Natural killer cell treated with Interleukin-12 subunit alpha and Interleukin-12 subunit beta and Interleukin-15 and Interleukin-18, amount 100 ng/mL, for 72 hours (primary cell): Measurements from ENCODE around the gene MIPEP. TPM values are rescaled to one million over a fixed set of nuclear protein-coding genes. Genes with fewer than 3 reads are reported as not detected.

Experiments
- ATAC-seq, 2 donors: fragments of 150-1000 bp; cut with Tn5 transposase in 1 of 2; sonication (Bioruptor Pico), chemical (Tn5 transposase) in 1 of 2; 2 replicates each; pipeline ENCODE4 v1.10.0; 2021
- DNase-seq: peaks from one replicate; pipeline ENCODE4 v3.0.0; 2022; ENCODE audit warnings: low spot score
- H3K27ac Mint-ChIP-seq, 2 donors: 1 replicate in 1 of 2; 2 replicates in 1 of 2; pipeline ENCODE4 v1.8.0; 2022; ENCODE audit warnings: mixed read lengths in 2 of 2, mild to moderate bottlenecking in 1 of 2, moderate library complexity in 1 of 2
- H3K27me3 Mint-ChIP-seq, 2 donors: 1 replicate in 1 of 2; 2 replicates in 1 of 2; pipeline ENCODE4 v1.8.0; 2022; ENCODE audit warnings: mixed read lengths in 2 of 2
- H3K36me3 Mint-ChIP-seq: one replicate; pipeline ENCODE4 v1.8.0; 2022; ENCODE audit warnings: mixed read lengths
- H3K4me1 Mint-ChIP-seq, 2 donors: 1 replicate in 1 of 2; 2 replicates in 1 of 2; pipeline ENCODE4 v1.8.0; 2022; ENCODE audit warnings: low read depth in 2 of 2, mixed read lengths in 2 of 2, mild to moderate bottlenecking in 1 of 2
- H3K4me3 Mint-ChIP-seq: one replicate; pipeline ENCODE4 v1.8.0; 2022; ENCODE audit warnings: mixed read lengths
- H3K9me3 Mint-ChIP-seq: 2 replicates; pipeline ENCODE4 v1.8.0; 2022; ENCODE audit warnings: mixed read lengths
- total RNA-seq, 2 donors: library from RNA; stranded (reverse); gene quantifications; one replicate each; pipeline ENCODE4 v1.2.3, GENCODE V29; 2022

Gene MIPEP
- total RNA-seq, 2 donors from 2014 or later = 12.1 to 14.5 TPM

GRCh38 chr13:23876265-23876664, 12.9 kb downstream of the MIPEP start:
- Mint-ChIP-seq H3K36me3 (no peaks in the 10 kb centered on the region), H3K27me3 (no peaks in the 10 kb centered on the region), H3K4me1 (no peaks in the 10 kb centered on the region), H3K9me3 (no peaks in the 10 kb centered on the region), H3K27ac (no peak overlapping the region), H3K4me3 (no peak overlapping the region)
- no peak for DNase-seq
- ATAC-seq = no peak

DNA sequence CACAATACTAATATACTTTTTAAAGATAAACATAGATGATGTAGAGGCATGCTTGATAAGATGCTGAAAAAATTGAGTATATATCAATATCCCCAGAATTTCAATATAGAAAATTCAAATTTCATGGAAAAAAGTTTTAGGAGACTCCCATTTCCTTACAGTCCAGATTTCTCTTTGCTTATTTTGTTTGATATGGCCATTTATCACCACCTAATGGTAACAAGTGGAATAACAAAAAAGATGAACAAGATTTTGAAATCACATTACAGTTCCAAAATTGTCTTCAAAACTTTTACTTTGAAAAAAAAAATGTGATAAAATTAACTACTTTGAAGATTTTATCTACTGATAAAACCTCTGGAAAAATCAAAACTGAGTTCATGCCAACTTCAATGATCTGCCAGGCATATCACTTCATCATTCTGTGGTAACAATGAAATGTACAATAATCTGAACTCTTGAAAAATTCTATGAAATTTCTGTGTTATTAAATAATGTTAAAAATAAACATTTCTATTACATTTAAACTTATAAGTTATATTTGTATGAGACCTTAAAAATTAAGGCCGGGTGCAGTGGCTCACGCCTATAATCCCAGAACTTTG, 17.5 kb downstream of the MIPEP start:
- Mint-ChIP-seq H3K27ac (no peak overlapping the region), H3K4me1 (no peaks in the 10 kb centered on the region), H3K4me3 (no peak overlapping the region), H3K36me3 (no peaks in the 10 kb centered on the region), H3K9me3 (no peaks in the 10 kb centered on the region), H3K27me3 (no peaks in the 10 kb centered on the region)
- DNase-seq = no peak
- no peak for ATAC-seq

GRCh38 chr13:23870356-23871140, 18.7 kb downstream of the MIPEP start:
- no peaks in the 10 kb centered on the region for H3K27me3 Mint-ChIP-seq
- ATAC-seq = no peak
- no peaks in the 10 kb centered on the region for H3K4me1 Mint-ChIP-seq
- H3K36me3 Mint-ChIP-seq = no peaks in the 10 kb centered on the region
- no peak overlapping the region for H3K27ac Mint-ChIP-seq
- DNase-seq = no peak
- H3K9me3 Mint-ChIP-seq = no peaks in the 10 kb centered on the region
- H3K4me3 Mint-ChIP-seq = no peak overlapping the region

DNA sequence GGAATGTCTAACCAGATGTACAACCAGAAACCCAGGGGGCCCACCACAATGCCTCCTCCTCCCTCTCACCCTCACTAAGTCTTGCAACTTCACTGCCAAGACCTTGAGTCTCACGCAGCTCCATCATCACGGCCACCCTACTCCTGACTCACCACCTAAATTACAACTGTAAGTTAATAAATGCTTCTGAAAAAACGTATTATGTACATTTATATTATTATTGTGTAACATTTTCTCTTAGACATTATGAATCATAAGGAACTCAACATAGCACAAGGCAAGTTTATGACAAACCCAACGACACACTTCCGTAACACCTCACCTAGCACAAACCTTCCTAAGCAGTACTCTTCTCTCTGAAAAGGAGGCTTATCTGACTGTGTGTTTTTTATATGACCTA, 20.7 kb downstream of the MIPEP start:
- Mint-ChIP-seq H3K27me3 (no peaks in the 10 kb centered on the region), H3K27ac (no peak overlapping the region), H3K4me3 (no peak overlapping the region), H3K4me1 (no peaks in the 10 kb centered on the region), H3K9me3 (no peaks in the 10 kb centered on the region), H3K36me3 (no peaks in the 10 kb centered on the region)
- ATAC-seq (no peak), DNase-seq (no peak)

GRCh38 chr13:23867027-23867491, 22.1 kb downstream of the MIPEP start:
- Mint-ChIP-seq H3K4me3 (no peak overlapping the region), H3K27ac (no peak overlapping the region), H3K9me3 (no peaks in the 10 kb centered on the region), H3K4me1 (no peaks in the 10 kb centered on the region), H3K36me3 (no peaks in the 10 kb centered on the region), H3K27me3 (no peaks in the 10 kb centered on the region)
- ATAC-seq = peak in 1 of 2 donors; percentile 36
- no peak for DNase-seq

- DNase-seq = no peak
- Mint-ChIP-seq H3K36me3 (no peaks in the 10 kb centered on the region), H3K9me3 (no peaks in the 10 kb centered on the region), H3K4me3 (no peak overlapping the region), H3K4me1 (no peaks in the 10 kb centered on the region), H3K27me3 (no peaks in the 10 kb centered on the region), H3K27ac (no peak overlapping the region)
- ATAC-seq = peak in 1 of 2 donors; percentile 62
Observed at GRCh38 chr13:23866420-23867026, 22.7 kb downstream of the MIPEP start.

GRCh38 chr13:23865906-23866305, 23.3 kb downstream of the MIPEP start:
- ATAC-seq (no peak), DNase-seq (no peak)
- no peaks in the 10 kb centered on the region for H3K9me3 Mint-ChIP-seq
- no peak overlapping the region for H3K4me3 Mint-ChIP-seq
- H3K27ac Mint-ChIP-seq = no peak overlapping the region
- H3K36me3 Mint-ChIP-seq = no peaks in the 10 kb centered on the region
- H3K27me3 Mint-ChIP-seq = no peaks in the 10 kb centered on the region
- no peaks in the 10 kb centered on the region for H3K4me1 Mint-ChIP-seq

DNA sequence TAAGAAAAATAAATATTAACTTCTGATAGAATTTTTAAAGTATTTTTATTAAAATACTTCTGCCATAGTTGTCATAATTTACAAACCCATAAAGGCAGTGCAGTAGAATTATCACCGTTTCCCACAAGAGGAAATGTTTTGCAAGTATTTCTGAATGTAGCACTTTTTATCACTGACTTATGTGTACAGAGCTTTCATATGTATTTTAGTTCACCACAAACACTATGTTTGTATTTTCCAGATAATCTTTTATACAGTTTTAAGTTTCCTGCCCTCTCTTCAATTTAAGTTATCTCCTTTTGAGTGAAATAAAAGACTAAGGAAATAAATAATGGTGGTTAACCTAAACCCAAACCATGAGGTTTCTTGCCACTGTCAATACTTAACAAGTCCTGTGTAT, 24.2 kb downstream of the MIPEP start:
- no peaks in the 10 kb centered on the region for H3K27me3 Mint-ChIP-seq
- no peaks in the 10 kb centered on the region for H3K4me1 Mint-ChIP-seq
- no peak for ATAC-seq

GRCh38 chr13:23861310-23861709, 27.9 kb downstream of the MIPEP start:
- Mint-ChIP-seq H3K27ac (no peak overlapping the region), H3K27me3 (no peaks in the 10 kb centered on the region), H3K9me3 (no peaks in the 10 kb centered on the region), H3K36me3 (peaks cover 5% of the 10 kb centered on the region), H3K4me1 (peaks cover 0 to 1% of the 10 kb centered on the region in 2 donors), H3K4me3 (no peak overlapping the region)
- DNase-seq (no peak), ATAC-seq (no peak)

More for the DNA sequence above, 24.2 kb downstream of the MIPEP start:
- Mint-ChIP-seq H3K9me3 (no peaks in the 10 kb centered on the region), H3K36me3 (peaks cover 2% of the 10 kb centered on the region), H3K27ac (no peak overlapping the region), H3K4me3 (no peak overlapping the region)
- DNase-seq = no peak

DNA sequence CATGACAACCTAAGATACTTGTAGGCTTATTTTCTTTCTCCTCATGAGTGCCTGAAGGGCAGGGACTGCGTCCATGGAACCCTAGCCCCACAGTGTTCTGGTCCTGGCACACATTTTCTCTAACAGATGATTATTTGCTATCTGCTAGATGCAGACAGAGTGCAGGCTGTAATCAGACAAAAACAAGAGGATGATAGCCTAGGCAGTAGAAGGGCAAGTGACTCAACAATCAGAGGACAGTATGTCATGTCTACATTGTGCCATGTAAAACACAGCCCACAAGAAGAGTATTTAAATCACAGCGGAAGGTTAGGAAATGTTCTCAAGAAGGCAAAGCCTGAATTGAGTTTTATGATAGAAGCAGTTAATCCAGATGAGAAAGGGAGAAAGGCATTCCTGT, 29.3 kb downstream of the MIPEP start:
- no peak for ATAC-seq
- H3K4me1 Mint-ChIP-seq = peaks cover 5 to 6% of the 10 kb centered on the region in 2 donors
- H3K9me3 Mint-ChIP-seq = no peaks in the 10 kb centered on the region
- no peak overlapping the region for H3K27ac Mint-ChIP-seq
- DNase-seq = no peak
- no peak overlapping the region for H3K4me3 Mint-ChIP-seq
- H3K27me3 Mint-ChIP-seq = no peaks in the 10 kb centered on the region
- H3K36me3 Mint-ChIP-seq = peaks cover 11% of the 10 kb centered on the region

GRCh38 chr13:23859455-23859854, 29.7 kb downstream of the MIPEP start:
- peaks cover 11% of the 10 kb centered on the region for H3K36me3 Mint-ChIP-seq
- H3K4me3 Mint-ChIP-seq = no peak overlapping the region
- no peak overlapping the region for H3K27ac Mint-ChIP-seq
- H3K9me3 Mint-ChIP-seq = no peaks in the 10 kb centered on the region
- no peak for ATAC-seq
- no peaks in the 10 kb centered on the region for H3K27me3 Mint-ChIP-seq
- no peak for DNase-seq
- H3K4me1 Mint-ChIP-seq = peaks cover 5 to 6% of the 10 kb centered on the region in 2 donors

DNA sequence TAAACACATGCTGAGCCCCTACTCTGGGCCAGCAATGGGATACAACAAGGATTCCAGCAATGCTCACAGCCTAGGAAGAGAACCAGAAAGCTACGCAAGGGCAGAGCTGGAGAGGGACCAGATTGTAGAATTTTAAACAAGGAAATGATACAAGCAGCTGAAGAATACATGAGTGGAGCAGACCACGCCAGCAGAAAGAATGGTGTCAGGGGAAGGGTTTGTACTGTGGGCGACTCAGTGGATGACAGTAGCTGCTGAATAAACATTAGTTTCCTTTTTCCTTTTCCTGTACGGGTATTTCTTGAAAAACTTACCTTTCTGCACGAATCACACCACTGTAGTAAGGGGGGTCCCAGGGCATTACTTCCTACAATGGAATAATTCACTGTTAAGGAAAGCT, 30.7 kb downstream of the MIPEP start:
- no peak overlapping the region for H3K27ac Mint-ChIP-seq
- H3K36me3 Mint-ChIP-seq = peaks cover 11% of the 10 kb centered on the region
- H3K4me3 Mint-ChIP-seq = no peak overlapping the region
- H3K9me3 Mint-ChIP-seq = no peaks in the 10 kb centered on the region
- H3K4me1 Mint-ChIP-seq = peaks cover 5 to 6% of the 10 kb centered on the region in 2 donors
- no peak for ATAC-seq
- no peak for DNase-seq
- no peaks in the 10 kb centered on the region for H3K27me3 Mint-ChIP-seq

GRCh38 chr13:23856008-23856750, 33.0 kb downstream of the MIPEP start:
- DNase-seq = no peak
- no peak overlapping the region for H3K27ac Mint-ChIP-seq

DNA sequence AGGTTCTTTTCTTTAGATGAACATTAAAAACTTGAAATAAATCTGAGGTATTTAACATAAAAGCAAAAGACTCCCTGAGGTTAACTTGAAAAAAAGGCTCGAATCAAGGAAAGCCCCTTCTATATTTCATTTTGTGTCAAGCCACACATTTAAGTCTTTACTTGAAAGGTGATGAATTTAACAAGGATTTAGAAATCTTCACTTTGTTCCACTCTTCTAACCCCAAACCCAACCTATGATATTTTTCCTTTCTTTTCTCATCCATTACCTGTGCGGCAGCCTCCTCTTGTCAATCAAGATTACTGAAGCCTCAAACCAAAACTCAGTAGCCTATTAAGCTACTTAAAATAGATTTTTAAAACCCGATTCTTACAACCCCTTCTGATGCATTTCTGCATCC, 33.8 kb downstream of the MIPEP start:
- ATAC-seq = no peak
- DNase-seq = no peak
- Mint-ChIP-seq H3K27me3 (no peaks in the 10 kb centered on the region), H3K36me3 (peaks cover 15% of the 10 kb centered on the region), H3K4me1 (peaks cover 5 to 6% of the 10 kb centered on the region in 2 donors), H3K9me3 (no peaks in the 10 kb centered on the region), H3K4me3 (no peak overlapping the region), H3K27ac (no peak overlapping the region)

More at GRCh38 chr13:23856008-23856750, 33.0 kb downstream of the MIPEP start:
- peaks cover 15% of the 10 kb centered on the region for H3K36me3 Mint-ChIP-seq
- H3K4me1 Mint-ChIP-seq = peaks cover 5 to 6% of the 10 kb centered on the region in 2 donors
- H3K9me3 Mint-ChIP-seq = no peaks in the 10 kb centered on the region
- no peak overlapping the region for H3K4me3 Mint-ChIP-seq
- no peak for ATAC-seq
- no peaks in the 10 kb centered on the region for H3K27me3 Mint-ChIP-seq
